Gastroesophageal sphincter (tissue), 3 donors: ENCODE data around the gene NADK.

Source experiments
- CTCF ChIP-seq, 4 experiments: fragments of 200-600 bp in 2 of 4; fragments of 450-650 bp in 2 of 4; sonication (generic) in 1 of 4; IDR thresholded peaks; one replicate each; pipeline ENCODE4 v1.5.1; 2017 to 2019; ENCODE audit warnings: antibody characterized with exemption in 4 of 4, mild to moderate bottlenecking in 2 of 4, moderate library complexity in 2 of 4
- EP300 ChIP-seq: sonication (generic); formaldehyde crosslinking; IDR thresholded peaks from one replicate; pipeline ENCODE4 v1.6.1; 2017; ENCODE audit warnings: antibody characterized with exemption, mild to moderate bottlenecking
- POLR2A ChIP-seq, 2 donors: fragments of 450-650 bp; IDR thresholded peaks; one replicate each; pipeline ENCODE4 v1.6.1; 2017; ENCODE audit warnings: antibody characterized with exemption in 2 of 2, mild to moderate bottlenecking in 2 of 2, moderate library complexity in 1 of 2
- POLR2AphosphoS5 ChIP-seq: sonication (generic); formaldehyde crosslinking; IDR thresholded peaks from one replicate; pipeline ENCODE4 v1.6.1; 2017; ENCODE audit warnings: antibody characterized with exemption

- TF ChIP-seq CTCF (IDR thresholded peaks at IDR 0.05) = no peak
- no peak for TF ChIP-seq POLR2A (IDR thresholded peaks at IDR 0.05)
- TF ChIP-seq EP300 = no peak
- no peak for TF ChIP-seq POLR2AphosphoS5
Measured at GRCh38 chr1:1802871-1803270, 24.6 kb upstream of the NADK start.
